MCF 10A (cell line): ENCODE data around the gene SGSH. TPM values are rescaled to one million over a fixed set of nuclear protein-coding genes. Genes with fewer than 3 reads are reported as not detected.

Source experiments
- BruUV-seq: library from RNA; stranded (reverse); fragments of 400-500 nt; replicated peaks from 2 replicates; lab custom pipeline; 2021; lab: Mats Ljungman, UMichigan
- CTCF ChIA-PET: fragments of 300-600 bp; sonication (Branson Sonifier 250); formaldehyde crosslinking; extraction: SDS; loops from one replicate; lab custom pipeline; 2021; ENCODE audit warnings: antibody characterized with exemption, inconsistent platforms; lab: Yijun Ruan, JAX
- POLR2A ChIA-PET: fragments of 300-600, 350-650 bp; sonication (Branson Sonifier 250); formaldehyde crosslinking; extraction: SDS; loops from one replicate; lab custom pipeline; 2020; ENCODE audit warnings: antibody characterized with exemption, inconsistent platforms; lab: Yijun Ruan, JAX
- DNase-seq: peaks from one replicate; pipeline ENCODE4 v3.0.0-alpha.2; 2018; ENCODE audit not compliant: unreplicated experiment
- H3K27ac Mint-ChIP-seq: one replicate; pipeline ENCODE4 v1.8.0; 2022; ENCODE audit warnings: mild to moderate bottlenecking, low read depth, mixed read lengths; ENCODE audit not compliant: unreplicated experiment
- H3K27me3 Mint-ChIP-seq: one replicate; pipeline ENCODE4 v1.8.0; 2022; ENCODE audit warnings: mixed read lengths; ENCODE audit not compliant: insufficient read depth, unreplicated experiment
- H3K36me3 Mint-ChIP-seq: one replicate; pipeline ENCODE4 v1.8.0; 2022; ENCODE audit warnings: mild to moderate bottlenecking, moderate library complexity, mixed read lengths; ENCODE audit not compliant: insufficient read depth, unreplicated experiment
- H3K4me1 Mint-ChIP-seq: one replicate; pipeline ENCODE4 v1.8.0; 2022; ENCODE audit warnings: mixed read lengths; ENCODE audit not compliant: insufficient read depth, unreplicated experiment
- H3K4me3 Mint-ChIP-seq: one replicate; pipeline ENCODE4 v1.8.0; 2022; ENCODE audit warnings: mild to moderate bottlenecking, moderate library complexity, mixed read lengths; ENCODE audit not compliant: unreplicated experiment
- H3K9me3 Mint-ChIP-seq: one replicate; pipeline ENCODE4 v1.8.0; 2022; ENCODE audit warnings: mixed read lengths; ENCODE audit not compliant: unreplicated experiment
- CTCF ChIP-seq: fragments of 200-600 bp; IDR thresholded peaks from one replicate; pipeline ENCODE4 v1.8.0; 2022; ENCODE audit warnings: antibody characterized with exemption, mild to moderate bottlenecking; ENCODE audit not compliant: unreplicated experiment
- intact Hi-C: fragments of 100-400 bp; cut with micrococcal nuclease; formaldehyde crosslinking; loops from 2 replicates; pipeline ENCODE4 v1.14.1; 2022
- total RNA-seq: library from RNA; stranded (reverse); gene quantifications from 2 replicates; pipeline ENCODE4 v1.2.3, GENCODE V29; 2022

Gene SGSH
- total RNA-seq, 1 experiment from 2014 or later: 42.0 TPM

DNA sequence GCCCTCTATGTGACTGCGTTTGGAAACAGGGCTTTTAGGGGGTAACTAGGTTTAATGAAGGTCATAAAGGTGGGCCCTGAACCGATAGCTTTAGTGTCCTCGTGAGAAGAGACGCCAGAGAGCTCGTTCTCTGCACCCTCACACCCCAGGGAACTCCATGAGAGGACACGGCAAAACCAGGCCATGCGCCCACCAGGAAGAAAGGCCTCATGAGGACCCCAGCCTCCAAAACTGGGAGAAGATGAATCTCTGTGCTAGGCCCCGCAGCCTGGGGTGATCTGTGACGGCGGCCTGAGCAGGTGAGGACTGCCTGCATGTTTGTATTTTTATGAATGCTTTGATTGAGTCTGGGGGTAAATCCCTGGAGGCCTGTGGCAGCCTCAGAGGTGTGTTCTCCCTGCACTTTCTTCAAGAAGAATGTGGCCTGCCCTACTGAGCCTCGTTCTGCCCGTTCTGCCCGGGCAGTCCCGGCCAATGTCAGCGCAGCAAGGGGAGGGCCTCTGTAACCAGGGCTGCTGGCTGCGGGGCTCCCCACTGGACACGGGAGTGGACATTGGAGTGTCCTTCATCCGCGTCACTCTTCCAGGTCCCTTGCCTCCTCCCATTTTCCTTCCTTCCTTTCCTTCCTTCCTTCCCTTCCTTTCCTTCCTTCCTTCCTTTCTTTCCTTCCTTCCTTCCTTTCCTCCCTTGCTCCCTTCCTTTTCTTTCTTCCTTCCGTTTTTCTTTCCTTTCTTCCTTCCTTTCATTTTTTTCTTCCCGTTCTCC is 33.7 kb upstream of the SGSH start:
- Mint-ChIP-seq H3K4me1 (peaks cover 17% of the 10 kb centered on the region), H3K9me3 (no peaks in the 10 kb centered on the region), H3K4me3 (peak overlapping the region; percentile 60), H3K36me3 (no peaks in the 10 kb centered on the region), H3K27me3 (no peaks in the 10 kb centered on the region), H3K27ac (peak overlapping the region; percentile 95)
- intact Hi-C loops: loop anchor here (1.0 to 5.0 kb wide), 5 partner anchors 58 to 245 kb away; partner anchors contain the start of genes EIF4A3 and GAA
- DNase-seq: no peak
- BruUV-seq: no TSS peak
- no peak for TF ChIP-seq CTCF
- ChIA-PET POLR2A (interaction anchor here (0.6 to 4.2 kb wide), 5 partner anchors 14 to 91 kb away, joined by 3 to 21 read pairs (median 3); partner anchors contain the start of genes SGSH and SLC26A11), CTCF (interaction anchor here (0.8 to 1.8 kb wide), 5 partner anchors 26 to 235 kb away, joined by 3 to 5 read pairs (median 4); no protein-coding TSS in a partner anchor)

GRCh38 chr17:80252871-80253270 is 32.7 kb upstream of the SGSH start:
- Mint-ChIP-seq H3K9me3 (no peaks in the 10 kb centered on the region), H3K36me3 (no peaks in the 10 kb centered on the region), H3K4me1 (peaks cover 17% of the 10 kb centered on the region), H3K27ac (no peak overlapping the region), H3K27me3 (no peaks in the 10 kb centered on the region), H3K4me3 (no peak overlapping the region)
- peak; percentile 80 for DNase-seq
- intact Hi-C loops: loop anchor here (1.0 to 5.0 kb wide), 5 partner anchors 57 to 244 kb away; partner anchors contain the start of genes EIF4A3 and GAA
- peak; percentile 78 for TF ChIP-seq CTCF
- ChIA-PET CTCF (interaction anchor here (1.0 to 1.8 kb wide), 5 partner anchors 27 to 245 kb away, joined by 3 to 5 read pairs (median 4); no protein-coding TSS in a partner anchor), POLR2A (interaction anchor here (0.6 to 1.2 kb wide), 2 partner anchors 152 to 334 kb away, joined by 3 to 5 read pairs; partner anchors contain the start of gene GAA)
- BruUV-seq: no TSS peak

- intact Hi-C loops: loop anchor here (2.0 to 5.0 kb wide), 3 partner anchors 105 to 243 kb away; partner anchors contain the start of gene EIF4A3
- Mint-ChIP-seq H3K27ac (no peak overlapping the region), H3K9me3 (no peaks in the 10 kb centered on the region), H3K4me3 (no peak overlapping the region), H3K36me3 (no peaks in the 10 kb centered on the region), H3K4me1 (peaks cover 17% of the 10 kb centered on the region), H3K27me3 (no peaks in the 10 kb centered on the region)
- no TSS peak for BruUV-seq
- ChIA-PET POLR2A (interaction anchor here (1.2 kb wide), 1 partner anchor 151 kb away, joined by 5 read pairs; the partner anchor contains the start of gene GAA), CTCF (interaction anchor here (0.5 to 1.6 kb wide), 7 partner anchors 13 to 244 kb away, joined by 3 to 10 read pairs (median 3); no protein-coding TSS in a partner anchor)
- TF ChIP-seq CTCF: no peak
- no peak for DNase-seq
These were observed 31.8 kb upstream of the SGSH start for GRCh38 chr17:80251966-80252365.
